HEK293 (cell line): ENCODE data around the gene RAB40C.
A peak's percentile ranks its signal among the peaks of the same experiment; 100 is the strongest.

Experiments used
- KLF9 ChIP-seq: fragments of 450-650 bp; formaldehyde crosslinking; IDR thresholded peaks from 2 replicates; pipeline ENCODE4 v1.5.1; 2016; ENCODE audit warnings: missing biosample characterization, missing genetic modification characterization, low read depth
- RBAK ChIP-seq: fragments of 450-650 bp; formaldehyde crosslinking; IDR thresholded peaks from 2 replicates; pipeline ENCODE4 v1.5.1; 2016; ENCODE audit warnings: missing biosample characterization, missing genetic modification characterization
- SCRT2 ChIP-seq: fragments of 450-650 bp; formaldehyde crosslinking; IDR thresholded peaks from 2 replicates; pipeline ENCODE4 v1.5.1; 2016; ENCODE audit warnings: missing biosample characterization, missing genetic modification characterization
- SP2 ChIP-seq: fragments of 450-650 bp; formaldehyde crosslinking; IDR thresholded peaks from 2 replicates; pipeline ENCODE4 v1.5.1; 2016; ENCODE audit warnings: missing biosample characterization, missing genetic modification characterization
- ZBTB1 ChIP-seq: fragments of 450-650 bp; formaldehyde crosslinking; IDR thresholded peaks from 2 replicates; pipeline ENCODE4 v1.5.1; 2016; ENCODE audit warnings: missing biosample characterization, missing genetic modification characterization
- ZFP3 ChIP-seq: fragments of 450-650 bp; formaldehyde crosslinking; IDR thresholded peaks from 2 replicates; pipeline ENCODE4 v1.5.1; 2016; ENCODE audit warnings: low read depth, missing biosample characterization, missing genetic modification characterization
- ZNF169 ChIP-seq: fragments of 450-650 bp; formaldehyde crosslinking; IDR thresholded peaks from 2 replicates; pipeline ENCODE4 v1.5.1; 2016; ENCODE audit warnings: missing biosample characterization, missing genetic modification characterization
- ZNF184 ChIP-seq: fragments of 450-650 bp; IDR thresholded peaks from 2 replicates; pipeline ENCODE4 v1.5.1; 2018; ENCODE audit warnings: missing biosample characterization, mild to moderate bottlenecking, missing genetic modification characterization
- ZNF214 ChIP-seq: fragments of 450-650 bp; formaldehyde crosslinking; IDR thresholded peaks from 2 replicates; pipeline ENCODE4 v1.5.1; 2017; ENCODE audit warnings: missing biosample characterization, mild to moderate bottlenecking, missing genetic modification characterization, borderline replicate concordance
- ZNF221 ChIP-seq: fragments of 450-650 bp; formaldehyde crosslinking; IDR thresholded peaks from 2 replicates; pipeline ENCODE4 v1.5.1; 2017; ENCODE audit warnings: missing biosample characterization, missing genetic modification characterization, borderline replicate concordance
- ZNF23 ChIP-seq: fragments of 450-650 bp; formaldehyde crosslinking; IDR thresholded peaks from 2 replicates; pipeline ENCODE4 v1.5.1; 2016; ENCODE audit warnings: missing biosample characterization, missing genetic modification characterization, borderline replicate concordance
- ZNF274 ChIP-seq, 2 experiments: fragments of 200-500 bp in 1 of 2; fragments of 450-650 bp in 1 of 2; sonication (Bioruptor generic) in 1 of 2; formaldehyde crosslinking in 1 of 2; IDR thresholded peaks; 2 replicates each; pipeline versions ENCODE4 v1.5.1 to v1.6.1; 2014 to 2016; ENCODE audit warnings: borderline replicate concordance in 1 of 2, inconsistent platforms in 1 of 2, low read length in 1 of 2, missing biosample characterization in 1 of 2, missing genetic modification characterization in 1 of 2
- ZNF341 ChIP-seq: fragments of 450-650 bp; formaldehyde crosslinking; IDR thresholded peaks from 2 replicates; pipeline ENCODE4; 2016; ENCODE audit warnings: low read depth, missing biosample characterization, missing genetic modification characterization
- ZNF366 ChIP-seq: fragments of 450-650 bp; formaldehyde crosslinking; conservative IDR thresholded peaks from 2 replicates; pipeline ENCODE4 v1.5.1; 2016; ENCODE audit warnings: missing biosample characterization, missing genetic modification characterization
- ZNF433 ChIP-seq: fragments of 450-650 bp; formaldehyde crosslinking; IDR thresholded peaks from 2 replicates; pipeline ENCODE4 v1.5.1; 2016; ENCODE audit warnings: missing biosample characterization, missing genetic modification characterization, low read depth
- ZNF548 ChIP-seq: fragments of 450-650 bp; formaldehyde crosslinking; IDR thresholded peaks from 2 replicates; pipeline ENCODE4 v1.5.1; 2016; ENCODE audit warnings: missing biosample characterization, missing genetic modification characterization
- ZNF558 ChIP-seq: fragments of 450-650 bp; formaldehyde crosslinking; IDR thresholded peaks from 2 replicates; pipeline ENCODE4 v1.5.1; 2016; ENCODE audit warnings: missing biosample characterization, missing genetic modification characterization
- ZNF561 ChIP-seq: fragments of 450-650 bp; IDR thresholded peaks from 2 replicates; pipeline ENCODE4 v1.5.1; 2018; ENCODE audit warnings: missing biosample characterization, missing genetic modification characterization, borderline replicate concordance
- ZNF600 ChIP-seq: fragments of 450-650 bp; formaldehyde crosslinking; IDR thresholded peaks from 2 replicates; pipeline ENCODE4 v1.5.1; 2016; ENCODE audit warnings: missing biosample characterization, missing genetic modification characterization
- ZNF658 ChIP-seq: fragments of 450-650 bp; formaldehyde crosslinking; IDR thresholded peaks from 2 replicates; pipeline ENCODE4; 2016; ENCODE audit warnings: missing biosample characterization, missing genetic modification characterization
- ZNF792 ChIP-seq: fragments of 450-650 bp; formaldehyde crosslinking; IDR thresholded peaks from 2 replicates; pipeline ENCODE4 v1.5.1; 2016; ENCODE audit warnings: missing biosample characterization, missing genetic modification characterization
- TF ChIP-seq, protein P1 (sequence below): fragments of 450-650 bp; formaldehyde crosslinking; IDR thresholded peaks from 2 replicates; pipeline ENCODE4 v1.5.1; 2016; ENCODE audit warnings: missing biosample characterization, missing genetic modification characterization, borderline replicate concordance
- TF ChIP-seq, protein P2 (sequence below): fragments of 450-650 bp; formaldehyde crosslinking; IDR thresholded peaks from 2 replicates; pipeline ENCODE4 v1.5.1; 2016; ENCODE audit warnings: missing biosample characterization, missing genetic modification characterization
- TF ChIP-seq, protein P3 (sequence below): fragments of 450-650 bp; formaldehyde crosslinking; IDR thresholded peaks from 2 replicates; pipeline ENCODE4 v1.5.1; 2016; ENCODE audit warnings: missing biosample characterization, missing genetic modification characterization
- TF ChIP-seq, protein P4 (sequence below): fragments of 450-650 bp; formaldehyde crosslinking; IDR thresholded peaks from 2 replicates; pipeline ENCODE4 v1.5.1; 2016; ENCODE audit warnings: missing biosample characterization, missing genetic modification characterization
- TF ChIP-seq, protein P5 (sequence below): fragments of 450-650 bp; formaldehyde crosslinking; IDR thresholded peaks from 2 replicates; pipeline ENCODE4 v1.5.1; 2016; ENCODE audit warnings: missing biosample characterization, missing genetic modification characterization
- TF ChIP-seq, protein P6 (sequence below): fragments of 450-650 bp; IDR thresholded peaks from 2 replicates; pipeline ENCODE4 v1.5.1; 2018; ENCODE audit warnings: missing biosample characterization, mild to moderate bottlenecking, missing genetic modification characterization

The RAB40C gene

DNA sequence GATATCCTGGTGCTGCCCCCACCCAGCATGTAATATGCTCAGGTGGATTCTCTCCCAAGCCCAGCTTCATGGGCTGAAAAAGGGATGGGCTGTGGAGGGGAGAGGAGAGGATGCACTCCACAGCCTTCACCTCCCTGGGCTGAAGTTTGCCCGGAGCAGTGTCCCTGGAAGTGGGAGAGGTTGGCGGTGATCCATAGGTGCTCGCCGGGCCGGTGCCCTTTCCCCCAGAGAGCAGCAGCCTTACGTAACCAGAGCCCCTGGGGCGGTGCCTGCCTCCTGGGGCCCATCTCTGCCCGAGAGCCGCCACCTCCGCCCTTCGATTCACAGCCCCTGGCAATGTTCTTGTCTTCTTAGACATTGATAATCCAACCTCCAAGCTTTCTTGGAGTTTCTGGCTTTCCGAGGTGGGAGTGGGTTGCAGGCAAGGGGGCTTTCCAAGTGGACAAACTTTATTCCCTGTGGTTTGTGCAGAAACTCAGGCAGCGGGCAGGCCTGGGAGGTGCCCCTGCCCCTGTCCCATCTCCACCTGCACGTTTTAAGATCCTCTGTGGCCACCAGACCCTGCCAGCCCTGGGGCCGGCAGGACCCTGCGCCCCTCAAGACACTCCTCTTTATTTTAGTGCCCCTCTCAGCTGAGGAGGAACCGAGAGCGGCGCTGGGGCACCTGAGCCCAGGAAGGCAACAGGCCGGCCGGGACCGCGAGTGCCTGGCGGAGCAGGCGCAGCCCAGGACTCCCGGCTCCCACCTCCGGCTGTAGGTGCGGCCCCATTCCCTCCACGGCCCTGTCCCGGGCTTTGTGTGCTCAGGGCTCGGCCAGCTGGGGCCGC, 56.2 kb downstream of the RAB40C start (continued):
- TF ChIP-seq, protein P1, sequence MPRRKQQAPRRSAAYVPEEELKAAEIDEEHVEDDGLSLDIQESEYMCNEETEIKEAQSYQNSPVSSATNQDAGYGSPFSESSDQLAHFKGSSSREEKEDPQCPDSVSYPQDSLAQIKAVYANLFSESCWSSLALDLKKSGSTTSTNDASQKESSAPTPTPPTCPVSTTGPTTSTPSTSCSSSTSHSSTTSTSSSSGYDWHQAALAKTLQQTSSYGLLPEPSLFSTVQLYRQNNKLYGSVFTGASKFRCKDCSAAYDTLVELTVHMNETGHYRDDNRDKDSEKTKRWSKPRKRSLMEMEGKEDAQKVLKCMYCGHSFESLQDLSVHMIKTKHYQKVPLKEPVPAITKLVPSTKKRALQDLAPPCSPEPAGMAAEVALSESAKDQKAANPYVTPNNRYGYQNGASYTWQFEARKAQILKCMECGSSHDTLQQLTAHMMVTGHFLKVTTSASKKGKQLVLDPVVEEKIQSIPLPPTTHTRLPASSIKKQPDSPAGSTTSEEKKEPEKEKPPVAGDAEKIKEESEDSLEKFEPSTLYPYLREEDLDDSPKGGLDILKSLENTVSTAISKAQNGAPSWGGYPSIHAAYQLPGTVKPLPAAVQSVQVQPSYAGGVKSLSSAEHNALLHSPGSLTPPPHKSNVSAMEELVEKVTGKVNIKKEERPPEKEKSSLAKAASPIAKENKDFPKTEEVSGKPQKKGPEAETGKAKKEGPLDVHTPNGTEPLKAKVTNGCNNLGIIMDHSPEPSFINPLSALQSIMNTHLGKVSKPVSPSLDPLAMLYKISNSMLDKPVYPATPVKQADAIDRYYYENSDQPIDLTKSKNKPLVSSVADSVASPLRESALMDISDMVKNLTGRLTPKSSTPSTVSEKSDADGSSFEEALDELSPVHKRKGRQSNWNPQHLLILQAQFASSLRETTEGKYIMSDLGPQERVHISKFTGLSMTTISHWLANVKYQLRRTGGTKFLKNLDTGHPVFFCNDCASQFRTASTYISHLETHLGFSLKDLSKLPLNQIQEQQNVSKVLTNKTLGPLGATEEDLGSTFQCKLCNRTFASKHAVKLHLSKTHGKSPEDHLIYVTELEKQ (tag by site-specific recombination): no peak
- TF ChIP-seq, protein P2, sequence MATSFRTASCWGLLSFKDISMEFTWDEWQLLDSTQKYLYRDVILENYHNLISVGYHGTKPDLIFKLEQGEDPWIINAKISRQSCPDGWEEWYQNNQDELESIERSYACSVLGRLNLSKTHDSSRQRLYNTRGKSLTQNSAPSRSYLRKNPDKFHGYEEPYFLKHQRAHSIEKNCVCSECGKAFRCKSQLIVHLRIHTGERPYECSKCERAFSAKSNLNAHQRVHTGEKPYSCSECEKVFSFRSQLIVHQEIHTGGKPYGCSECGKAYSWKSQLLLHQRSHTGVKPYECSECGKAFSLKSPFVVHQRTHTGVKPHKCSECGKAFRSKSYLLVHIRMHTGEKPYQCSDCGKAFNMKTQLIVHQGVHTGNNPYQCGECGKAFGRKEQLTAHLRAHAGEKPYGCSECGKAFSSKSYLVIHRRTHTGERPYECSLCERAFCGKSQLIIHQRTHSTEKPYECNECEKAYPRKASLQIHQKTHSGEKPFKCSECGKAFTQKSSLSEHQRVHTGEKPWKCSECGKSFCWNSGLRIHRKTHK (tag by site-specific recombination): no peak
- TF ChIP-seq ZBTB1: no peak
- TF ChIP-seq, protein P3, sequence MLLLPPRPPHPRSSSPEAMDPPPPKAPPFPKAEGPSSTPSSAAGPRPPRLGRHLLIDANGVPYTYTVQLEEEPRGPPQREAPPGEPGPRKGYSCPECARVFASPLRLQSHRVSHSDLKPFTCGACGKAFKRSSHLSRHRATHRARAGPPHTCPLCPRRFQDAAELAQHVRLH: no peak
- no peak for TF ChIP-seq ZNF548 (tag by site-specific recombination)
- no peak for TF ChIP-seq ZNF169 (tag by site-specific recombination)
- TF ChIP-seq ZNF23: no peak
- TF ChIP-seq ZNF658: no peak
- TF ChIP-seq ZNF792 (tag by site-specific recombination): no peak
- TF ChIP-seq KLF9: no peak
- TF ChIP-seq, protein P4, sequence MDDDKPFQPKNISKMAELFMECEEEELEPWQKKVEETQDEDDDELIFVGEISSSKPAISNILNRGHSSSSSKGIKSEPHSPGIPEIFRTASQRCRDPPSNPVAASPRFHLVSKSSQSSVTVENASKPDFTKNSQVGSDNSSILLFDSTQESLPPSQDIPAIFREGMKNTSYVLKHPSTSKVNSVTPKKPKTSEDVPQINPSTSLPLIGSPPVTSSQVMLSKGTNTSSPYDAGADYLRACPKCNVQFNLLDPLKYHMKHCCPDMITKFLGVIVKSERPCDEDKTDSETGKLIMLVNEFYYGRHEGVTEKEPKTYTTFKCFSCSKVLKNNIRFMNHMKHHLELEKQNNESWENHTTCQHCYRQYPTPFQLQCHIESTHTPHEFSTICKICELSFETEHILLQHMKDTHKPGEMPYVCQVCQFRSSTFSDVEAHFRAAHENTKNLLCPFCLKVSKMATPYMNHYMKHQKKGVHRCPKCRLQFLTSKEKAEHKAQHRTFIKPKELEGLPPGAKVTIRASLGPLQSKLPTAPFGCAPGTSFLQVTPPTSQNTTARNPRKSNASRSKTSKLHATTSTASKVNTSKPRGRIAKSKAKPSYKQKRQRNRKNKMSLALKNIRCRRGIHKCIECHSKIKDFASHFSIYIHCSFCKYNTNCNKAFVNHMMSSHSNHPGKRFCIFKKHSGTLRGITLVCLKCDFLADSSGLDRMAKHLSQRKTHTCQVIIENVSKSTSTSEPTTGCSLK (tag by site-specific recombination): no peak
- no peak for TF ChIP-seq ZNF558 (tag by site-specific recombination)
- no peak for TF ChIP-seq ZNF274 (IDR thresholded peaks at IDR 0.05; ENCODE audit: low read length)
- TF ChIP-seq ZNF274 (tag by site-specific recombination; IDR thresholded peaks at IDR 0.05; ENCODE audit: borderline replicate concordance): no peak
- TF ChIP-seq SP2: 0 out of 2 replicates have a peak, but pooled peaks have one; percentile 13
- TF ChIP-seq ZNF366 (tag by site-specific recombination): peak; percentile 47
- no peak for TF ChIP-seq ZNF341 (tag by site-specific recombination)
- TF ChIP-seq ZNF221 (tag by site-specific recombination): no peak
- no peak for TF ChIP-seq ZNF184 (tag by site-specific recombination)
- no peak for TF ChIP-seq ZNF600 (tag by site-specific recombination)
- TF ChIP-seq ZNF214 (tag by site-specific recombination): no peak
- no peak for TF ChIP-seq RBAK (tag by site-specific recombination)
- TF ChIP-seq, protein P5, sequence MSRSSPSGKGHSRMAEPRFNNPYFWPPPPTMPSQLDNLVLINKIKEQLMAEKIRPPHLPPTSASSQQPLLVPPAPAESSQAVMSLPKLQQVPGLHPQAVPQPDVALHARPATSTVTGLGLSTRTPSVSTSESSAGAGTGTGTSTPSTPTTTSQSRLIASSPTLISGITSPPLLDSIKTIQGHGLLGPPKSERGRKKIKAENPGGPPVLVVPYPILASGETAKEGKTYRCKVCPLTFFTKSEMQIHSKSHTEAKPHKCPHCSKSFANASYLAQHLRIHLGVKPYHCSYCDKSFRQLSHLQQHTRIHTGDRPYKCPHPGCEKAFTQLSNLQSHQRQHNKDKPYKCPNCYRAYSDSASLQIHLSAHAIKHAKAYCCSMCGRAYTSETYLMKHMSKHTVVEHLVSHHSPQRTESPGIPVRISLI (tag by site-specific recombination): no peak
- no peak for TF ChIP-seq ZNF433 (tag by site-specific recombination)
- TF ChIP-seq, protein P6, sequence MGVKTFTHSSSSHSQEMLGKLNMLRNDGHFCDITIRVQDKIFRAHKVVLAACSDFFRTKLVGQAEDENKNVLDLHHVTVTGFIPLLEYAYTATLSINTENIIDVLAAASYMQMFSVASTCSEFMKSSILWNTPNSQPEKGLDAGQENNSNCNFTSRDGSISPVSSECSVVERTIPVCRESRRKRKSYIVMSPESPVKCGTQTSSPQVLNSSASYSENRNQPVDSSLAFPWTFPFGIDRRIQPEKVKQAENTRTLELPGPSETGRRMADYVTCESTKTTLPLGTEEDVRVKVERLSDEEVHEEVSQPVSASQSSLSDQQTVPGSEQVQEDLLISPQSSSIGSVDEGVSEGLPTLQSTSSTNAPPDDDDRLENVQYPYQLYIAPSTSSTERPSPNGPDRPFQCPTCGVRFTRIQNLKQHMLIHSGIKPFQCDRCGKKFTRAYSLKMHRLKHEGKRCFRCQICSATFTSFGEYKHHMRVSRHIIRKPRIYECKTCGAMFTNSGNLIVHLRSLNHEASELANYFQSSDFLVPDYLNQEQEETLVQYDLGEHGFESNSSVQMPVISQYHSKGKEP: no peak
- no peak for TF ChIP-seq SCRT2 (tag by site-specific recombination)
- TF ChIP-seq ZNF561 (tag by site-specific recombination): no peak
- no peak for TF ChIP-seq ZFP3 (tag by site-specific recombination)
